ENCODE data around the gene SKIL.

SKIL gene

DNA sequence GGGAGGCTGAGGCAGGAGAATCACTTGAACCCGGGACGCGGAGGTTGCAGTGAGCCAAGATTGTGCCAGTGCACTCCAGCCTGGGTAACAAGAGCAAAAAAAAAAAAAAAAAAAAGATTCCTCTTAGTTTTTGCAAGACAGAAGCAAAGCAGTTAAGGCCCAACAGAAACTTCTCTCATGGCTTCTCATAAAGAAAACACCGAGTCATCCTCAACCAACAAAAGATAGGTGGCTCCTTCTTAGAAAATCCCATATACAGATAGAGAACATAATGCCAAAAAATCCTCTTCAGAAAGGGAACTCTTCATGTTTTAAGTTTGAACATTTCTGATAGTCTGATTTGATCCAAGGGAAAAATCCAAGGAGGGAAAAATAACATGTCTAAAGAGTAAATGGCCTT is 12.5 kb upstream of the SKIL start:
- Histone ChIP-seq H3K4me3 (replicated peaks; ENCODE audit: insufficient read depth, low read length) (no peak overlapping the region), H3K27ac (replicated peaks) (peak overlapping the region; percentile 24; the same call in 1 of the 2 replicates), H3K27me3 (ENCODE audit: insufficient read depth, poor library complexity, severe bottlenecking) (no peaks in the 10 kb centered on the region)
- DNase-seq (ENCODE audit: low read depth in 1 of 2, low spot score in 1 of 2) = no peak
- TF ChIP-seq, protein P1, sequence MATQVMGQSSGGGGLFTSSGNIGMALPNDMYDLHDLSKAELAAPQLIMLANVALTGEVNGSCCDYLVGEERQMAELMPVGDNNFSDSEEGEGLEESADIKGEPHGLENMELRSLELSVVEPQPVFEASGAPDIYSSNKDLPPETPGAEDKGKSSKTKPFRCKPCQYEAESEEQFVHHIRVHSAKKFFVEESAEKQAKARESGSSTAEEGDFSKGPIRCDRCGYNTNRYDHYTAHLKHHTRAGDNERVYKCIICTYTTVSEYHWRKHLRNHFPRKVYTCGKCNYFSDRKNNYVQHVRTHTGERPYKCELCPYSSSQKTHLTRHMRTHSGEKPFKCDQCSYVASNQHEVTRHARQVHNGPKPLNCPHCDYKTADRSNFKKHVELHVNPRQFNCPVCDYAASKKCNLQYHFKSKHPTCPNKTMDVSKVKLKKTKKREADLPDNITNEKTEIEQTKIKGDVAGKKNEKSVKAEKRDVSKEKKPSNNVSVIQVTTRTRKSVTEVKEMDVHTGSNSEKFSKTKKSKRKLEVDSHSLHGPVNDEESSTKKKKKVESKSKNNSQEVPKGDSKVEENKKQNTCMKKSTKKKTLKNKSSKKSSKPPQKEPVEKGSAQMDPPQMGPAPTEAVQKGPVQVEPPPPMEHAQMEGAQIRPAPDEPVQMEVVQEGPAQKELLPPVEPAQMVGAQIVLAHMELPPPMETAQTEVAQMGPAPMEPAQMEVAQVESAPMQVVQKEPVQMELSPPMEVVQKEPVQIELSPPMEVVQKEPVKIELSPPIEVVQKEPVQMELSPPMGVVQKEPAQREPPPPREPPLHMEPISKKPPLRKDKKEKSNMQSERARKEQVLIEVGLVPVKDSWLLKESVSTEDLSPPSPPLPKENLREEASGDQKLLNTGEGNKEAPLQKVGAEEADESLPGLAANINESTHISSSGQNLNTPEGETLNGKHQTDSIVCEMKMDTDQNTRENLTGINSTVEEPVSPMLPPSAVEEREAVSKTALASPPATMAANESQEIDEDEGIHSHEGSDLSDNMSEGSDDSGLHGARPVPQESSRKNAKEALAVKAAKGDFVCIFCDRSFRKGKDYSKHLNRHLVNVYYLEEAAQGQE (IDR thresholded peaks at IDR 0.05; ENCODE audit: insufficient replicate concordance, low read depth) = no peak
- TF ChIP-seq, protein P2, sequence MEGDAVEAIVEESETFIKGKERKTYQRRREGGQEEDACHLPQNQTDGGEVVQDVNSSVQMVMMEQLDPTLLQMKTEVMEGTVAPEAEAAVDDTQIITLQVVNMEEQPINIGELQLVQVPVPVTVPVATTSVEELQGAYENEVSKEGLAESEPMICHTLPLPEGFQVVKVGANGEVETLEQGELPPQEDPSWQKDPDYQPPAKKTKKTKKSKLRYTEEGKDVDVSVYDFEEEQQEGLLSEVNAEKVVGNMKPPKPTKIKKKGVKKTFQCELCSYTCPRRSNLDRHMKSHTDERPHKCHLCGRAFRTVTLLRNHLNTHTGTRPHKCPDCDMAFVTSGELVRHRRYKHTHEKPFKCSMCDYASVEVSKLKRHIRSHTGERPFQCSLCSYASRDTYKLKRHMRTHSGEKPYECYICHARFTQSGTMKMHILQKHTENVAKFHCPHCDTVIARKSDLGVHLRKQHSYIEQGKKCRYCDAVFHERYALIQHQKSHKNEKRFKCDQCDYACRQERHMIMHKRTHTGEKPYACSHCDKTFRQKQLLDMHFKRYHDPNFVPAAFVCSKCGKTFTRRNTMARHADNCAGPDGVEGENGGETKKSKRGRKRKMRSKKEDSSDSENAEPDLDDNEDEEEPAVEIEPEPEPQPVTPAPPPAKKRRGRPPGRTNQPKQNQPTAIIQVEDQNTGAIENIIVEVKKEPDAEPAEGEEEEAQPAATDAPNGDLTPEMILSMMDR (IDR thresholded peaks at IDR 0.05; ENCODE audit: insufficient read depth, low read length) = no peak
- TF ChIP-seq SPI1 (IDR thresholded peaks at IDR 0.05; ENCODE audit: borderline replicate concordance, low read depth) (no peak), POLR2AphosphoS5 (IDR thresholded peaks at IDR 0.05; ENCODE audit: low read depth) (no peak), GABPA (IDR thresholded peaks at IDR 0.05; ENCODE audit: low read depth) (no peak)

DNA sequence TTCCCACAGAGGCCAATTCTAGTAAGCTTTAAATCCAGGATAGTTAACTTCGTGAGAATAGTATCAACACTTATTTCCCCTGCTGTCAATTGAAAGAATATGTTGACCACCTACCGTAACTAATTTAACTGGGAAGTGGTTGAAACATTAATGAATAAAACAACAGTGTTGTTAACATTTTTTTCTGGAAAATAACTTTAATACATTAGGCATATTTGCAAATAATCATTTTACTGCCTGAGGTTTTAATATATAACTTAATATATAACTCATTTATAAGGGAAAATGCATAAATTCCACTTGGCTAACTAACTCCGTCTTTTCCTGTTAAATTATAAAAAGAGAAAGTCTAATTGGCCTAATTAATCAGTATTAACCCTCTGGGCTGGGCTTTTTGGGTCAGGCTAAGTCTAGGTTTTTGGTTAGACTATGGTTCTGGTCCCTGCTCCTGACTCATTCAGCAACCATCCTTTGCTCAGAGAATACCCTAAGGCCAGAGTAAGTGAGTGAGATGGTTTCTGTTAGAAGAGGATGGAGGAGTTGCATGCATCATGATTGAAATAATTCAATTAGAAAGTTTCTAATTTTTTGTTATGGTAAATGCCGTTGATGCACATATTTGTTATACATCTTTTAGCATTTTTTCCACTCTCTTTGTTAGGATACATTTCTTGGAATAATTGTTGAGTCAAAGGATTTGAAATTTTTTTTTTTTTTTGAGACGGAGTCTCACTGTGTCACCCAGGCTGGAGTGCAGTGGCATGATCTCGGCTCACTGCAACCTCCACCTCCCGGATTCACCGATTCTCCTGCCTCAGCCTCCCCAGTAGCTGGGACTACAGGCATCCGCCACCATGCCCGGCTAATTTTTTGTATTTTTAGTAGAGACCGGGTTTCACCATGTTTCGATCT is 10.8 kb upstream of the SKIL start:
- Histone ChIP-seq H3K27me3 (ENCODE audit: insufficient read depth, poor library complexity, severe bottlenecking) (no peaks in the 10 kb centered on the region), H3K4me3 (replicated peaks; ENCODE audit: insufficient read depth, low read length) (no peak overlapping the region), H3K27ac (replicated peaks) (no peak overlapping the region)
- DNase-seq (ENCODE audit: low read depth in 1 of 2, low spot score in 1 of 2) = no peak
- no peak for TF ChIP-seq POLR2AphosphoS5 (IDR thresholded peaks at IDR 0.05; ENCODE audit: low read depth)
- TF ChIP-seq, protein P1 (IDR thresholded peaks at IDR 0.05; ENCODE audit: insufficient replicate concordance, low read depth) = no peak
- no peak for TF ChIP-seq GABPA (IDR thresholded peaks at IDR 0.05; ENCODE audit: low read depth)
- TF ChIP-seq, protein P2 (IDR thresholded peaks at IDR 0.05; ENCODE audit: insufficient read depth, low read length) = no peak
- TF ChIP-seq SPI1 (IDR thresholded peaks at IDR 0.05; ENCODE audit: borderline replicate concordance, low read depth) = no peak

DNA sequence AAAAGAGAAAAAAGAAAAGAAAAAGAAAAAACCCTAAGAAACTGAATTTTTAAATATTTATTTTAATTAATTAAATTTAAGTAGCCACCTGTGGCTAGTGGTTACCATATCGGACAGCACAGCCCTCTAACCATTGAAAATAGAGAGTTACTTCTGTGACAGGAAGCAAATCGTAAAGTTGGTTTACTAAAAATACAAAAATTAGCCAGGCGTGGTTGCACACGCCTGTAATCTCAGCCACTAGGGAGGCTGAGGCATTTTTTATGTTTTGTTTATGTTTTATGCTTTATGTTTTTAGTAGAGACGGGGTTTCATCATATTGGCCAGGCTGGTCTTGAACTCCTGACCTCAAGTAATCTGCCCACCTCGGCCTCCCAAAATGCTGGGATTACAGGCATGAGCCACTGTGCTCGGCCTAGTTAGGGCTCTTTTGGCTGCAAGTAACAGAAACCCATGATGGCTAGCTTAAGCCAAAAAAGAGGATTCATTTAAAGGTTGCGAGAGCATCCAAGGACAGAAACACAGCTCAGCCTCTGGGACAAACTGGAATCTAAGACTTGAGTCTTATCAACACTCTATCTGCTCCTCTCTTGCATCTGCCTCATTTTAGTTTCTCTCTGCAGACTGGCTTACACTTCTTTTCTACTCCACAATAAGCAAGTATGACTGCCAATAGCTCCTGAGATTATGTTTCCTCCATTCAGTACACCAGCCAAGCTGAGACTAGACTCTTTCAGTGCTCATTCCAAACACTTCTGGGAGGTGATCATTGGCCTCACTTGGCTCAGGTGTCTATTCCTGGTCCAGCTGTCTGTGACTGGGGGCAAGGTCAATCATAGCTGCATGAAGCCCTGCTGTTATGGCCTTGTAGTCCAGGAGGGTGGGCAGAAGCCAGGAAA is 6.8 kb upstream of the SKIL start:
- no peak for DNase-seq (ENCODE audit: low read depth in 1 of 2, low spot score in 1 of 2)
- no peaks in the 10 kb centered on the region for H3K27me3 ChIP-seq (ENCODE audit: insufficient read depth, poor library complexity, severe bottlenecking)
- no peak overlapping the region for H3K27ac ChIP-seq (replicated peaks)
- TF ChIP-seq, protein P1 (IDR thresholded peaks at IDR 0.05; ENCODE audit: insufficient replicate concordance, low read depth) = no peak
- TF ChIP-seq SPI1 (IDR thresholded peaks at IDR 0.05; ENCODE audit: borderline replicate concordance, low read depth) (no peak), GABPA (IDR thresholded peaks at IDR 0.05; ENCODE audit: low read depth) (no peak), POLR2AphosphoS5 (IDR thresholded peaks at IDR 0.05; ENCODE audit: low read depth) (no peak)
- TF ChIP-seq, protein P2 (IDR thresholded peaks at IDR 0.05; ENCODE audit: insufficient read depth, low read length) = no peak
- H3K4me3 ChIP-seq (replicated peaks; ENCODE audit: insufficient read depth, low read length) = no peak overlapping the region

All from HL-60 (cell line).